ENCODE results near the gene EMX1.

EMX1 gene

DNA sequence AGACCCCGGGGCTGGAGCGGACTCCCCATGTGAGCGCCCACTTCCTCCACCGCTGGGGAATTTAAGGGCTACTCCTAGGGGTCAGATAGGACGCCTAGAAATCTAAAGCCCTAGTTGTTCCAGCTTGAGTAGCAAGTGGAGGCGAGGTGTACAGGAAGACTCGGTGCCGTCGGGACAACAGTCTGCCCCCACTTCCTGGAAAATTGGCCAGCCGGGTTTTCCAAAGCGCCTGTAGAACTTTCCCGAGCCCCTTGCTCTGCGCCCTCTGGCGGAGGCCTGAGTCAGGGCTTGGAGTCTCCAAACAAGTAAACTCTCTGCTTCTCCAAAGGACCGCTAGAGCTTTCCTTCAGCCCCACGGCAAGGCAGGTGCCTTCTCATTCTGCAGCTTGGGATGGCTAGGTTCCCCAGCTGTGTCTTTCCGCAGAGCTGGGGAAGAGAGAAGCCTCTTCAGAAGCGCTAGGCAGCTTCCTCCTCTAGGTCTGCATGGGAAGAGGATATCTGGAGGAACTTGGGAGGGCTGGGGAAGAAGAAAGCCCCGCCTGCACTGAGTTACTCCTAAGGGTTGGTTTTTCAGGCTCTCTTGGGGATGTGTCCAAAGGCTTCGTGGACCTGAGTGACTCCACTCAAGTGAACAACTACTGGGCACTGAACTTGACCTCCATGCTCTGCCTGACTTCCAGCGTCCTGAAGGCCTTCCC, 29.4 kb upstream of the EMX1 start:
- no peak overlapping the region for H3K9ac ChIP-seq (ENCODE audit: low read depth, low read length, poor library complexity, severe bottlenecking)
- no peaks in the 10 kb centered on the region for H3K9me3 ChIP-seq (ENCODE audit: insufficient read depth, low read depth, low read length)
- H3K79me2 ChIP-seq (ENCODE audit: insufficient read depth, low read length) = no peaks in the 10 kb centered on the region
- no peak overlapping the region for H2AFZ ChIP-seq (ENCODE audit: low read length)
- H3K4me2 ChIP-seq (ENCODE audit: low read depth, low read length, poor library complexity, severe bottlenecking) = no peak overlapping the region
- no peaks in the 10 kb centered on the region for H3K36me3 ChIP-seq (ENCODE audit: insufficient read depth, low read length)
- no peaks in the 10 kb centered on the region for H3F3A ChIP-seq (ENCODE audit: low read depth)
- no peaks in the 10 kb centered on the region for H3K4me1 ChIP-seq (ENCODE audit: insufficient read depth, low read length, poor library complexity, severe bottlenecking)
- TF ChIP-seq, protein P1, sequence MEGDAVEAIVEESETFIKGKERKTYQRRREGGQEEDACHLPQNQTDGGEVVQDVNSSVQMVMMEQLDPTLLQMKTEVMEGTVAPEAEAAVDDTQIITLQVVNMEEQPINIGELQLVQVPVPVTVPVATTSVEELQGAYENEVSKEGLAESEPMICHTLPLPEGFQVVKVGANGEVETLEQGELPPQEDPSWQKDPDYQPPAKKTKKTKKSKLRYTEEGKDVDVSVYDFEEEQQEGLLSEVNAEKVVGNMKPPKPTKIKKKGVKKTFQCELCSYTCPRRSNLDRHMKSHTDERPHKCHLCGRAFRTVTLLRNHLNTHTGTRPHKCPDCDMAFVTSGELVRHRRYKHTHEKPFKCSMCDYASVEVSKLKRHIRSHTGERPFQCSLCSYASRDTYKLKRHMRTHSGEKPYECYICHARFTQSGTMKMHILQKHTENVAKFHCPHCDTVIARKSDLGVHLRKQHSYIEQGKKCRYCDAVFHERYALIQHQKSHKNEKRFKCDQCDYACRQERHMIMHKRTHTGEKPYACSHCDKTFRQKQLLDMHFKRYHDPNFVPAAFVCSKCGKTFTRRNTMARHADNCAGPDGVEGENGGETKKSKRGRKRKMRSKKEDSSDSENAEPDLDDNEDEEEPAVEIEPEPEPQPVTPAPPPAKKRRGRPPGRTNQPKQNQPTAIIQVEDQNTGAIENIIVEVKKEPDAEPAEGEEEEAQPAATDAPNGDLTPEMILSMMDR (conservative IDR thresholded peaks at IDR 0.05; ENCODE audit: low read length) = peak; percentile 44
- TF ChIP-seq EZH2phosphoT487 (IDR thresholded peaks at IDR 0.05; ENCODE audit: borderline replicate concordance) = no peak
- no peaks in the 10 kb centered on the region for H4K20me1 ChIP-seq (ENCODE audit: insufficient read depth, low read length, poor library complexity, severe bottlenecking)
- H3K27me3 ChIP-seq (ENCODE audit: insufficient read depth, low read length, poor library complexity, severe bottlenecking) = no peaks in the 10 kb centered on the region
- no peak overlapping the region for H3K4me3 ChIP-seq (ENCODE audit: low read length, poor library complexity, severe bottlenecking)
- no peaks in the 10 kb centered on the region for H3K9me2 ChIP-seq (replicated peaks; ENCODE audit: low read depth, low read length)

- Histone ChIP-seq H3K36me3 (ENCODE audit: insufficient read depth, low read length) (no peaks in the 10 kb centered on the region), H3F3A (ENCODE audit: low read depth) (no peaks in the 10 kb centered on the region), H3K79me2 (ENCODE audit: insufficient read depth, low read length) (no peaks in the 10 kb centered on the region), H2AFZ (ENCODE audit: low read length) (no peak overlapping the region), H3K9me3 (ENCODE audit: insufficient read depth, low read depth, low read length) (no peaks in the 10 kb centered on the region), H3K9me2 (replicated peaks; ENCODE audit: low read depth, low read length) (no peaks in the 10 kb centered on the region), H3K4me3 (ENCODE audit: low read length, poor library complexity, severe bottlenecking) (no peak overlapping the region), H3K27me3 (ENCODE audit: insufficient read depth, low read length, poor library complexity, severe bottlenecking) (no peaks in the 10 kb centered on the region), H3K4me1 (ENCODE audit: insufficient read depth, low read length, poor library complexity, severe bottlenecking) (no peaks in the 10 kb centered on the region), H4K20me1 (ENCODE audit: insufficient read depth, low read length, poor library complexity, severe bottlenecking) (no peaks in the 10 kb centered on the region), H3K9ac (ENCODE audit: low read depth, low read length, poor library complexity, severe bottlenecking) (no peak overlapping the region), H3K4me2 (ENCODE audit: low read depth, low read length, poor library complexity, severe bottlenecking) (no peak overlapping the region)
- TF ChIP-seq EZH2phosphoT487 (IDR thresholded peaks at IDR 0.05; ENCODE audit: borderline replicate concordance) = no peak
- TF ChIP-seq, protein P1 (conservative IDR thresholded peaks at IDR 0.05; ENCODE audit: low read length) = no peak
These were observed 28.7 kb upstream of the EMX1 start for GRCh38 chr2:72888438-72889202.

DNA sequence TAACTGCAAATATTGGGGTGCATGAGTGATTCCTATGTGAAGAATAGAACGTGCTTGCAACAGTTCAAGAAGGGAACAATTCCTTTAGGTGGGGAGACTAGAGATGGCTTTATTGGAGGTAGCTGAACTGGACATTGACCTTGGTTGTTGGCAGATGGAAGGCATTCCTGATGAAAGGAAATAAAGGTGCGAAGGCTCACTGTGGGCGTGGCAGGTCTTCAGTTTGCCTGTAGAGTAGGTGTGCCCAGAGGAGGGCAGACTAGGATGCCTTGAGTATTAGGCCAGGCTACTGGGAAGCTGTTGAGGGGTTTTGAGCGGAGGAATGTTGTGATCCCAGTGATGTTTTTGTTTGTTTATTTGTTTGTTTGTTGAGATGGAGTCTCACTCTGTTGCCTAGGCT, 27.3 kb upstream of the EMX1 start:
- H4K20me1 ChIP-seq (ENCODE audit: insufficient read depth, low read length, poor library complexity, severe bottlenecking) = no peaks in the 10 kb centered on the region
- no peak overlapping the region for H2AFZ ChIP-seq (ENCODE audit: low read length)
- no peak overlapping the region for H3K4me2 ChIP-seq (ENCODE audit: low read depth, low read length, poor library complexity, severe bottlenecking)
- H3K9me3 ChIP-seq (ENCODE audit: insufficient read depth, low read depth, low read length) = no peaks in the 10 kb centered on the region
- no peak for TF ChIP-seq EZH2phosphoT487 (IDR thresholded peaks at IDR 0.05; ENCODE audit: borderline replicate concordance)
- TF ChIP-seq, protein P1 (conservative IDR thresholded peaks at IDR 0.05; ENCODE audit: low read length) = no peak
- H3K4me3 ChIP-seq (ENCODE audit: low read length, poor library complexity, severe bottlenecking) = no peak overlapping the region
- no peaks in the 10 kb centered on the region for H3K79me2 ChIP-seq (ENCODE audit: insufficient read depth, low read length)
- no peaks in the 10 kb centered on the region for H3K9me2 ChIP-seq (replicated peaks; ENCODE audit: low read depth, low read length)
- no peak overlapping the region for H3K9ac ChIP-seq (ENCODE audit: low read depth, low read length, poor library complexity, severe bottlenecking)
- no peaks in the 10 kb centered on the region for H3K36me3 ChIP-seq (ENCODE audit: insufficient read depth, low read length)
- H3K4me1 ChIP-seq (ENCODE audit: insufficient read depth, low read length, poor library complexity, severe bottlenecking) = no peaks in the 10 kb centered on the region
- H3K27me3 ChIP-seq (ENCODE audit: insufficient read depth, low read length, poor library complexity, severe bottlenecking) = no peaks in the 10 kb centered on the region
- no peaks in the 10 kb centered on the region for H3F3A ChIP-seq (ENCODE audit: low read depth)
